K562 (cell line): ENCODE data around the gene DYNC2I2. TPM values are rescaled to one million over a fixed set of nuclear protein-coding genes. Genes with fewer than 3 reads are reported as not detected.

ENCODE experiments used
- ATF1 ChIP-seq, 2 experiments: fragments of 450-650 bp in 1 of 2; IDR thresholded peaks; 2 replicates each; pipeline ENCODE4 v1.6.1; 2016; ENCODE audit warnings: missing compliant biosample characterization in 1 of 2, missing genetic modification characterization in 1 of 2
- E2F1 ChIP-seq: sonication (generic); formaldehyde crosslinking; IDR thresholded peaks from 2 replicates; pipeline ENCODE4 v1.8.1; 2023; ENCODE audit warnings: mild to moderate bottlenecking, missing genetic modification reagents, moderate library complexity
- ETS1 ChIP-seq: conservative IDR thresholded peaks from 2 replicates; pipeline ENCODE4 v1.6.1; 2011; ENCODE audit warnings: low read depth, mild to moderate bottlenecking, low read length; ENCODE audit not compliant: control insufficient read depth
- ETV5 ChIP-seq: sonication (generic); formaldehyde crosslinking; IDR thresholded peaks from 2 replicates; pipeline ENCODE4 v1.4.0; 2020; ENCODE audit warnings: low read depth, mild to moderate bottlenecking, missing genetic modification reagents
- ETV6 ChIP-seq, 3 experiments: fragments of 150-350 bp in 1 of 3; sonication (generic) in 1 of 3; formaldehyde crosslinking in 1 of 3; IDR thresholded peaks; 2 replicates each; pipeline versions ENCODE4 v1.6.1 to v1.8.0; 2014 to 2022; ENCODE audit warnings: borderline replicate concordance in 2 of 3, low read depth in 2 of 3, antibody characterized with exemption in 1 of 3, low read length in 1 of 3, mild to moderate bottlenecking in 1 of 3, missing genetic modification reagents in 1 of 3
- HDAC1 ChIP-seq, 2 experiments: fragments of 450-650 bp; IDR thresholded peaks; 2 replicates each; pipeline ENCODE4 v1.6.1; 2016 to 2017; ENCODE audit warnings: inconsistent platforms in 1 of 2, mild to moderate bottlenecking in 1 of 2, moderate library complexity in 1 of 2
- MED1 ChIP-seq: sonication (generic); formaldehyde crosslinking; IDR thresholded peaks from 2 replicates; pipeline ENCODE4 v1.8.1; 2023; ENCODE audit warnings: missing genetic modification reagents, borderline replicate concordance
- POLR2B ChIP-seq: fragments of 450-650 bp; IDR thresholded peaks from 2 replicates; pipeline ENCODE4 v1.6.1; 2018; ENCODE audit warnings: low read depth; ENCODE audit not compliant: partially characterized antibody
- POLR2G ChIP-seq: fragments of 200-400 bp; formaldehyde crosslinking; IDR thresholded peaks from 2 replicates; pipeline ENCODE4 v1.6.1; 2017; ENCODE audit warnings: low read depth, mild to moderate bottlenecking, antibody characterized with exemption, low read length, moderate library complexity
- SMAD1 ChIP-seq: fragments of 150-350 bp; IDR thresholded peaks from 2 replicates; pipeline ENCODE4 v1.6.1; 2014; ENCODE audit warnings: low read length, low read depth; ENCODE audit not compliant: partially characterized antibody
- TARDBP ChIP-seq: fragments of 450-650 bp; IDR thresholded peaks from 2 replicates; pipeline ENCODE4 v1.6.1; 2016
- TEAD1 ChIP-seq, 2 experiments: fragments of 450-650 bp in 1 of 2; sonication (generic) in 1 of 2; formaldehyde crosslinking; IDR thresholded peaks; 2 replicates each; pipeline versions ENCODE4 v1.4.0 to v1.8.0; 2020 to 2022; ENCODE audit warnings: mild to moderate bottlenecking in 2 of 2, missing genetic modification reagents in 1 of 2
- THRB ChIP-seq: fragments of 450-650 bp; formaldehyde crosslinking; conservative IDR thresholded peaks from 2 replicates; pipeline ENCODE4 v1.4.0; 2022; ENCODE audit warnings: mild to moderate bottlenecking, missing genetic modification characterization
- TOE1 ChIP-seq, 2 experiments: fragments of 450-650 bp in 1 of 2; sonication (generic) in 1 of 2; formaldehyde crosslinking in 1 of 2; IDR thresholded peaks; 2 replicates each; pipeline versions ENCODE4 v1.7.1 to v1.8.0; 2016 to 2022; ENCODE audit warnings: borderline replicate concordance in 2 of 2, mild to moderate bottlenecking in 2 of 2, antibody characterized with exemption in 1 of 2, inconsistent platforms in 1 of 2, low read depth in 1 of 2, missing genetic modification reagents in 1 of 2, moderate library complexity in 1 of 2
- TRIM25 ChIP-seq: fragments of 450-650 bp; IDR thresholded peaks from 2 replicates; pipeline ENCODE4 v1.7.0; 2016; ENCODE audit warnings: borderline replicate concordance
- ZFP30 ChIP-seq: fragments of 250-450 bp; sonication (Bioruptor Pico); IDR thresholded peaks from 2 replicates; pipeline ENCODE4 v1.8.0; 2022; ENCODE audit warnings: moderate library complexity, mild to moderate bottlenecking, inconsistent platforms, borderline replicate concordance
- polyA plus RNA-seq, 8 experiments: library from polyadenylated mRNA; depleted of rRNA in 4 of 8; stranded (reverse) in 5 of 8; unstranded in 3 of 8; fragments of >200 nt; fragmentation: Nextera tagmentation in 2 of 8; fragmentation: Illumina TruSeq in 1 of 8; extraction: Ambion mirVana in 2 of 8; extraction: Trizol in 1 of 8; gene quantifications; 2 replicates each; pipeline versions ENCODE4 v1.2.1 to v1.2.3, GENCODE V29; 2011 to 2014; ENCODE audit warnings: inconsistent platforms in 1 of 8, missing spikeins in 1 of 8
- total RNA-seq, 7 experiments: library from RNA; depleted of rRNA in 6 of 7; stranded (reverse); fragments of >200 nt in 6 of 7; fragmentation: Illumina TruSeq in 2 of 7; extraction: Trizol in 2 of 7; gene quantifications; 2 replicates each; pipeline versions ENCODE4 v1.2.1 to v1.2.3, GENCODE V29; 2011 to 2021; ENCODE audit warnings: low replicate concordance in 1 of 7

DYNC2I2 gene
- total and polyA plus RNA-seq, 9 of the 15 experiments (the other 6 are each of a cell fraction or from before 2014, with no cell fraction given), result 1.5 to 249 (median 70.0) TPM

- no peak for TF ChIP-seq THRB (CRISPR knock-in tag)
- TF ChIP-seq TEAD1 (CRISPR knock-in tag; IDR thresholded peaks at IDR 0.05), result peak in 1 of 2 experiments; percentile 45; a peak in 1 of 4 replicates
- TF ChIP-seq HDAC1 (IDR thresholded peaks at IDR 0.05), result peak in 1 of 2 experiments; percentile 82; a peak in 2 of 4 replicates
- no peak for TF ChIP-seq TRIM25
- peak; percentile 41 for TF ChIP-seq POLR2B
- TF ChIP-seq ETV6 (IDR thresholded peaks at IDR 0.05; ENCODE audit: borderline replicate concordance in 1 of 2, low read depth in 2 of 2, low read length in 1 of 2), result no peak
- TF ChIP-seq ETV6 (CRISPR knock-in tag; IDR thresholded peaks at IDR 0.05; ENCODE audit: borderline replicate concordance), result no peak
- TF ChIP-seq ATF1 (CRISPR knock-in tag; IDR thresholded peaks at IDR 0.05), result no peak
- 0 out of 2 replicates have a peak, but pooled peaks have one; percentile 22 for TF ChIP-seq ATF1 (tag; IDR thresholded peaks at IDR 0.05)
- TF ChIP-seq ZFP30, result no peak
- no peak for TF ChIP-seq SMAD1
- TF ChIP-seq TOE1 (IDR thresholded peaks at IDR 0.05; ENCODE audit: borderline replicate concordance), result peak; percentile 55; the same call in 1 of the 2 replicates
- no peak for TF ChIP-seq TOE1 (CRISPR knock-in tag; IDR thresholded peaks at IDR 0.05; ENCODE audit: borderline replicate concordance, low read depth)
- TF ChIP-seq POLR2G, result peak; percentile 73
- peak; percentile 86; the same call in 1 of the 2 replicates for TF ChIP-seq ETS1
- no peak for TF ChIP-seq TARDBP
- TF ChIP-seq ETV5 (CRISPR knock-in tag), result peak; percentile 57; the same call in 1 of the 2 replicates
- 0 out of 2 replicates have a peak, but pooled peaks have one; percentile 67 for TF ChIP-seq MED1 (CRISPR knock-in tag)
- peak; percentile 52; the same call in 1 of the 2 replicates for TF ChIP-seq E2F1 (CRISPR knock-in tag)
Observed at GRCh38 chr9:128689820-128690683, 33.4 kb upstream of the DYNC2I2 start (continued).
